Measurements from ENCODE around the gene SLC6A3. TPM values are rescaled to one million over a fixed set of nuclear protein-coding genes. Genes with fewer than 3 reads are reported as not detected.

Gene SLC6A3
- total RNA-seq, 1 donor from 2014 or later, result 0.16 TPM

GRCh38 chr5:1343931-1344901 lies 101.0 kb downstream of the SLC6A3 start:
- Mint-ChIP-seq H3K27me3 (ENCODE audit: low read depth) (no peaks in the 10 kb centered on the region), H3K9me3 (no peaks in the 10 kb centered on the region), H3K4me1 (peaks cover 15% of the 10 kb centered on the region), H3K4me3 (peak overlapping the region; percentile 95), H3K36me3 (ENCODE audit: low read depth) (peaks cover 5% of the 10 kb centered on the region), H3K27ac (ENCODE audit: unreplicated experiment) (no peak overlapping the region)
- no peak for DNase-seq (ENCODE audit: low read depth, low spot score)
- TF ChIP-seq CTCF (conservative IDR thresholded peaks at IDR 0.05), result no peak

- no peak for TF ChIP-seq CTCF (conservative IDR thresholded peaks at IDR 0.05)
- peaks cover 15% of the 10 kb centered on the region for H3K4me1 Mint-ChIP-seq
- peaks cover 5% of the 10 kb centered on the region for H3K36me3 Mint-ChIP-seq (ENCODE audit: low read depth)
- no peaks in the 10 kb centered on the region for H3K27me3 Mint-ChIP-seq (ENCODE audit: low read depth)
- DNase-seq (ENCODE audit: low read depth, low spot score), result no peak
- no peaks in the 10 kb centered on the region for H3K9me3 Mint-ChIP-seq
- no peak overlapping the region for H3K27ac Mint-ChIP-seq (ENCODE audit: unreplicated experiment)
- H3K4me3 Mint-ChIP-seq, result peak overlapping the region; percentile 95
Observed at GRCh38 chr5:1343315-1343751, 101.9 kb downstream of the SLC6A3 start.

Other genes with a start within 250 kb of the SLC6A3 start
- not detected in 2 replicates for gene SLC6A19, start 243.8 kb downstream of the SLC6A3 start, total RNA-seq
- gene SLC6A18, start 220.1 kb downstream of the SLC6A3 start, total RNA-seq, result not detected in 2 replicates
- gene TERT, start 150.4 kb downstream of the SLC6A3 start, total RNA-seq, result 2.9 and 5.6 TPM in 2 replicates
- 95.1 and 103 TPM in 2 replicates for gene CLPTM1L, start 100.3 kb downstream of the SLC6A3 start, total RNA-seq
- gene LPCAT1, start 78.5 kb upstream of the SLC6A3 start, total RNA-seq, result 101 and 111 TPM in 2 replicates